ENCODE results near the gene PTPRM.

- TF ChIP-seq CTCF (IDR thresholded peaks at IDR 0.05; ENCODE audit: borderline replicate concordance, extremely low read depth, low read length, poor library complexity, severe bottlenecking) = no peak
- TF ChIP-seq EZH2 (IDR thresholded peaks at IDR 0.05; ENCODE audit: borderline replicate concordance, low read depth, low read length, severe bottlenecking) = no peak
Measured at GRCh38 chr18:7979714-7980113, 412.6 kb downstream of the PTPRM start.

Measured in DND-41 (cell line).